Mucosa of descending colon (tissue), 3 donors: ENCODE data around the gene DOCK4. TPM values are rescaled to one million over a fixed set of nuclear protein-coding genes. Genes with fewer than 3 reads are reported as not detected.

Source experiments
- ATAC-seq: fragments of 200-7000 bp; cut with Tn5 transposase; one replicate; pipeline ENCODE4 v1.9.1; 2020; ENCODE audit warnings: mild to moderate bottlenecking, moderate library complexity
- DNase-seq, 3 donors: peaks; one replicate each; pipeline ENCODE4 v3.0.0-alpha.2; 2020
- H3K36me3 ChIP-seq: fragments of 200-600 bp; one replicate; pipeline ENCODE4 v1.8.0; 2021; ENCODE audit warnings: low read depth, mild to moderate bottlenecking
- H3K4me1 ChIP-seq: fragments of 200-600 bp; one replicate; pipeline ENCODE4 v1.8.0; 2021; ENCODE audit warnings: low read depth, mild to moderate bottlenecking
- H3K4me3 ChIP-seq: fragments of 200-600 bp; one replicate; pipeline ENCODE4 v1.8.0; 2021; ENCODE audit warnings: mild to moderate bottlenecking
- H3K9me3 ChIP-seq: fragments of 200-600 bp; one replicate; pipeline ENCODE4 v1.8.0; 2021; ENCODE audit warnings: mild to moderate bottlenecking
- CTCF ChIP-seq: fragments of 200-600 bp; IDR thresholded peaks from one replicate; pipeline ENCODE4 v1.8.0; 2022; ENCODE audit warnings: antibody characterized with exemption, mild to moderate bottlenecking
- intact Hi-C, 2 donors: fragments of 100-400 bp; cut with DNase I in 1 of 2; cut with micrococcal nuclease in 1 of 2; formaldehyde crosslinking; loops; one replicate each; pipeline versions ENCODE4 v1.11.0 to v1.11.1; 2022; cut with DNase I, micrococcal nuclease
- total RNA-seq, 3 donors: library from RNA; stranded (reverse); fragmentation: NEBNext Ultra II Directional in 2 of 3; extraction: Animal tissue kit (Norgen Biotek cat#: 25700) in 2 of 3; gene quantifications; one replicate each; pipeline versions ENCODE4 v1.2.1 to v1.2.4, GENCODE V29; 2021 to 2023
- donor health status: DM: no; HTN: no; CAD: no; lungs with moderate emphysema.
- donor health status: DM: no; HTN: no; CAD: no.
- donor health status: DM: no; HTN: yes; CAD: no.

The DOCK4 gene
- total RNA-seq, 3 donors from 2014 or later, result 9.2 to 18.4 (median 12.7) TPM

- H3K9me3 ChIP-seq, result peaks cover 19% of the 10 kb centered on the region
- no peak for TF ChIP-seq CTCF
- no peak overlapping the region for H3K4me3 ChIP-seq
- intact Hi-C loops, result no loop called here
- H3K4me1 ChIP-seq, result no peaks in the 10 kb centered on the region
- DNase-seq, result no peak
- no peak for ATAC-seq
- no peaks in the 10 kb centered on the region for H3K36me3 ChIP-seq
These were observed 263.6 kb downstream of the DOCK4 start for GRCh38 chr7:111942450-111943081.

GRCh38 chr7:111937163-111937562, 269.0 kb downstream of the DOCK4 start:
- no peak for ATAC-seq
- Histone ChIP-seq H3K36me3 (no peaks in the 10 kb centered on the region), H3K4me1 (no peaks in the 10 kb centered on the region), H3K4me3 (no peak overlapping the region), H3K9me3 (peaks cover 5% of the 10 kb centered on the region)
- no peak for TF ChIP-seq CTCF
- intact Hi-C loops, result no loop called here
- no peak for DNase-seq

GRCh38 chr7:111933609-111934008, 272.6 kb downstream of the DOCK4 start:
- no peak for TF ChIP-seq CTCF
- no peak overlapping the region for H3K4me3 ChIP-seq
- no peaks in the 10 kb centered on the region for H3K36me3 ChIP-seq
- ATAC-seq, result peak; percentile 19
- intact Hi-C loops, result no loop called here
- no peak for DNase-seq
- no peaks in the 10 kb centered on the region for H3K4me1 ChIP-seq
- H3K9me3 ChIP-seq, result no peaks in the 10 kb centered on the region

GRCh38 chr7:111931958-111932357, 274.2 kb downstream of the DOCK4 start:
- intact Hi-C loops, result no loop called here
- TF ChIP-seq CTCF, result no peak
- no peaks in the 10 kb centered on the region for H3K4me1 ChIP-seq
- no peak for ATAC-seq
- no peak for DNase-seq
- no peak overlapping the region for H3K4me3 ChIP-seq
- no peaks in the 10 kb centered on the region for H3K36me3 ChIP-seq
- no peaks in the 10 kb centered on the region for H3K9me3 ChIP-seq

GRCh38 chr7:111931016-111931517, 275.1 kb downstream of the DOCK4 start:
- Histone ChIP-seq H3K4me1 (no peaks in the 10 kb centered on the region), H3K4me3 (no peak overlapping the region), H3K36me3 (no peaks in the 10 kb centered on the region), H3K9me3 (no peaks in the 10 kb centered on the region)
- no peak for TF ChIP-seq CTCF
- DNase-seq (no peak), ATAC-seq (peak; percentile 91)
- intact Hi-C loops, result no loop called here
